Tibial nerve (tissue), 3 donors: Measurements from ENCODE around the gene MED12L.

ENCODE experiments used
- CTCF ChIP-seq, 5 experiments: fragments of 200-600 bp in 3 of 5; fragments of 450-650 bp in 2 of 5; sonication (generic) in 3 of 5; IDR thresholded peaks; one replicate each; pipeline ENCODE4 v1.5.1; 2016 to 2019; ENCODE audit warnings: antibody characterized with exemption in 5 of 5, mild to moderate bottlenecking in 3 of 5, moderate library complexity in 2 of 5
- POLR2A ChIP-seq, 2 donors: fragments of 450-650 bp; IDR thresholded peaks; one replicate each; pipeline ENCODE4 v1.6.1; 2017; ENCODE audit warnings: antibody characterized with exemption in 2 of 2, mild to moderate bottlenecking in 2 of 2, moderate library complexity in 2 of 2

GRCh38 chr3:151052346-151052745, 33.1 kb upstream of the MED12L start:
- TF ChIP-seq CTCF (IDR thresholded peaks at IDR 0.05) = no peak
- TF ChIP-seq POLR2A (IDR thresholded peaks at IDR 0.05) = no peak
